Measurements from ENCODE around the gene WDR77. TPM values are rescaled to one million over a fixed set of nuclear protein-coding genes. Genes with fewer than 3 reads are reported as not detected.

WDR77 gene
- total RNA-seq, 1 experiment from 2014 or later = 64.5 TPM

GRCh38 chr1:111453706-111454105 is 4.7 kb upstream of the WDR77 start (continued):
- TF ChIP-seq ATF2 (CRISPR knock-in tag; IDR thresholded peaks at IDR 0.05; ENCODE audit: borderline replicate concordance, low read depth) = no peak

GRCh38 chr1:111452581-111452980 is 3.5 kb upstream of the WDR77 start:
- ATAC-seq (no peak), DNase-seq (ENCODE audit: low spot score) (no peak)
- Mint-ChIP-seq H3K4me3 (no peak overlapping the region), H3K4me1 (peaks cover 26% of the 10 kb centered on the region), H3K27ac (no peak overlapping the region), H3K36me3 (peaks cover 13% of the 10 kb centered on the region), H3K9me3 (no peaks in the 10 kb centered on the region), H3K27me3 (ENCODE audit: low read depth) (no peaks in the 10 kb centered on the region)
- POLR2A ChIA-PET = no interaction called here
- CTCF ChIA-PET = no interaction called here
- TF ChIP-seq SOX15 (CRISPR knock-in tag; IDR thresholded peaks at IDR 0.05) (no peak), JUN (CRISPR knock-in tag; IDR thresholded peaks at IDR 0.05) (no peak), NR3C1 (CRISPR knock-in tag; conservative IDR thresholded peaks at IDR 0.05; ENCODE audit: low read depth) (no peak), CTCF (IDR thresholded peaks at IDR 0.05) (no peak), RORB (CRISPR knock-in tag; IDR thresholded peaks at IDR 0.05) (no peak), ZNF232 (CRISPR knock-in tag; IDR thresholded peaks at IDR 0.05) (no peak), HMGXB4 (CRISPR knock-in tag; IDR thresholded peaks at IDR 0.05) (no peak), CBFB (CRISPR knock-in tag; IDR thresholded peaks at IDR 0.05; ENCODE audit: low read depth) (no peak), NFE2L1 (CRISPR knock-in tag; IDR thresholded peaks at IDR 0.05) (no peak), TCF7 (CRISPR knock-in tag; IDR thresholded peaks at IDR 0.05; ENCODE audit: low read depth) (no peak), ZNF512 (CRISPR knock-in tag; IDR thresholded peaks at IDR 0.05; ENCODE audit: borderline replicate concordance) (no peak), ZBTB43 (CRISPR knock-in tag; IDR thresholded peaks at IDR 0.05) (no peak), ARID4B (CRISPR knock-in tag; IDR thresholded peaks at IDR 0.05; ENCODE audit: borderline replicate concordance) (no peak), TEAD4 (CRISPR knock-in tag; IDR thresholded peaks at IDR 0.05) (no peak), EMX1 (CRISPR knock-in tag; IDR thresholded peaks at IDR 0.05) (no peak), TP53 (CRISPR knock-in tag; IDR thresholded peaks at IDR 0.05) (no peak), TEAD1 (CRISPR knock-in tag; IDR thresholded peaks at IDR 0.05) (no peak), MXD4 (CRISPR knock-in tag; IDR thresholded peaks at IDR 0.05; ENCODE audit: borderline replicate concordance) (no peak), FOXJ3 (CRISPR knock-in tag; IDR thresholded peaks at IDR 0.05; ENCODE audit: borderline replicate concordance) (no peak), KAT7 (CRISPR knock-in tag; IDR thresholded peaks at IDR 0.05; ENCODE audit: borderline replicate concordance) (no peak)

All from WTC11 (cell line).